MM.1S (cell line): Measurements from ENCODE around the gene ANKRD65.

Source experiments
- EZH2 ChIP-seq: fragments of 300-600 bp; sonication (generic); optimal IDR thresholded peaks from 2 replicates; pipeline ENCODE3; 2017; ENCODE audit warnings: low read depth, mild to moderate bottlenecking, antibody characterized with exemption, low read length, mixed read lengths
- EZH2phosphoT487 ChIP-seq: fragments of 300-600 bp; sonication (generic); IDR thresholded peaks from 2 replicates; pipeline ENCODE4 v1.6.1; 2018; ENCODE audit warnings: antibody characterized with exemption, low read length
- TF ChIP-seq, protein P1 (sequence below): fragments of 300-600 bp; sonication (generic); IDR thresholded peaks from 2 replicates; pipeline ENCODE4 v1.5.1; 2016; ENCODE audit warnings: antibody characterized with exemption, low read length, mixed read lengths

DNA sequence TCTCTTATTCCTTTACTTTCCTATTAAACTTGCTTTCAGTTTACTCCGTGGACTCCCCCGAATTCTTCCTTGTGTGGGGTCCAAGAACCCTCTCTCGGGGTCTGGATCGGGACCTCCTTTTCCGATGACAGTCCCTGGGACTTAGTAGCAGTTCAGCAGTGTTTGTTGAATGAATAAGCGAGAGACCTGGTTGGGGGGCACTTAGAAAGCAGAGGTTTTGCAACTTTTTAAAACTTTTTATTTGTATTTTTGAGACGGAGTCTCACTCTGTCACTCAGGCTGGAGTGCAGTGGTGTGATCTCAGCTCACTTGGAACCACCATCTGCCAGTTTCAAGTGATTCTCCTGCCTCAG is 2.1 kb upstream of the ANKRD65 start:
- TF ChIP-seq EZH2phosphoT487 (no peak), EZH2 (no peak)
- TF ChIP-seq, protein P1, sequence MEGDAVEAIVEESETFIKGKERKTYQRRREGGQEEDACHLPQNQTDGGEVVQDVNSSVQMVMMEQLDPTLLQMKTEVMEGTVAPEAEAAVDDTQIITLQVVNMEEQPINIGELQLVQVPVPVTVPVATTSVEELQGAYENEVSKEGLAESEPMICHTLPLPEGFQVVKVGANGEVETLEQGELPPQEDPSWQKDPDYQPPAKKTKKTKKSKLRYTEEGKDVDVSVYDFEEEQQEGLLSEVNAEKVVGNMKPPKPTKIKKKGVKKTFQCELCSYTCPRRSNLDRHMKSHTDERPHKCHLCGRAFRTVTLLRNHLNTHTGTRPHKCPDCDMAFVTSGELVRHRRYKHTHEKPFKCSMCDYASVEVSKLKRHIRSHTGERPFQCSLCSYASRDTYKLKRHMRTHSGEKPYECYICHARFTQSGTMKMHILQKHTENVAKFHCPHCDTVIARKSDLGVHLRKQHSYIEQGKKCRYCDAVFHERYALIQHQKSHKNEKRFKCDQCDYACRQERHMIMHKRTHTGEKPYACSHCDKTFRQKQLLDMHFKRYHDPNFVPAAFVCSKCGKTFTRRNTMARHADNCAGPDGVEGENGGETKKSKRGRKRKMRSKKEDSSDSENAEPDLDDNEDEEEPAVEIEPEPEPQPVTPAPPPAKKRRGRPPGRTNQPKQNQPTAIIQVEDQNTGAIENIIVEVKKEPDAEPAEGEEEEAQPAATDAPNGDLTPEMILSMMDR = no peak
